Measurements from ENCODE around the gene CDO1. TPM values are rescaled to one million over a fixed set of nuclear protein-coding genes. Genes with fewer than 3 reads are reported as not detected.
A peak's percentile ranks its signal among the peaks of the same experiment; 100 is the strongest.

Gene CDO1
- total RNA-seq: 100 to 1,000 TPM; 127 to 207 (median 152) TPM

DNA sequence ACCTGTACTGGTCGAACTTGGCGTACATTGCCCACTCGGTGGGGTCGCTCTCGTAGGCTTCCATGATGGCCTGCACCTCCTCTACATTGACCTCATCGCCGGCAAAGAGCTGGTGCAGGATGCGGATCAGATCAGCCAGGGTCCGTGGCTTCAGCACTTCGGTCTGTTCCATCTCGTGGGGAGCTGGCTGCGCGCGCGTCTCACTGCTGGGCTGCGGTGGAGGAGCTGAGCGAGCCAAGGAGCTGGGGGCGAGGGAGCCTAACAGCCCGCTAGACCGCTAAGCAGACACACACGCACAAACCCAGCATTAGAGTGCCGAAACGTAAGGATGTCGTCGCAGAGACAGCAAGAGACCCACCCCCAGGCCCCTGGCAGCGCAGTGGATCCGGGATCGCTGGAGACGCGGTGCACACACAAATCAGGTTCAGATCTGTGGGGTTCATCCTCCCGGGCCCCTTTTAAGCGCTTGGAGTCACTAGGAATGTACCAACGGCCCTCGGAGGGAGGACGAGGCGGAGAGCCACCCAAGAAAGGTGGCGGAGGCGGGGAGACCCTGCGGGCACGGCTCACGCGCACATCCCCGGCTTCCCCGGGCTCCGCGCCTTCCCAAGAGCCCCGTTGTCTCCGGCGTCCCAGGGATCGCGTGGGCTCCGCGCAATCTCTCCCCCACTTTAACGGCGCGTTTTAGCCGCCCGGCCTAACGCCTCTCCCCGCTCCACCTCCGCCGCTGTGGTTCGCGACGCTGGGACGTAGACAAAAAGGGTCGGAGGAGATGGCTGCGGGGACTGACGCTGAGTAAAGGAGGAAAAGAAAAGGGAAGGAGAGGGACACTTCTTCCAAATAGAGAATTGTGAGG is at the start of gene CDO1:
CDO1 (minus strand) TSS at position 434 of the 856 bp plus-strand sequence; CDS start at position 172, 262 bp downstream.
- TF ChIP-seq, protein P1, sequence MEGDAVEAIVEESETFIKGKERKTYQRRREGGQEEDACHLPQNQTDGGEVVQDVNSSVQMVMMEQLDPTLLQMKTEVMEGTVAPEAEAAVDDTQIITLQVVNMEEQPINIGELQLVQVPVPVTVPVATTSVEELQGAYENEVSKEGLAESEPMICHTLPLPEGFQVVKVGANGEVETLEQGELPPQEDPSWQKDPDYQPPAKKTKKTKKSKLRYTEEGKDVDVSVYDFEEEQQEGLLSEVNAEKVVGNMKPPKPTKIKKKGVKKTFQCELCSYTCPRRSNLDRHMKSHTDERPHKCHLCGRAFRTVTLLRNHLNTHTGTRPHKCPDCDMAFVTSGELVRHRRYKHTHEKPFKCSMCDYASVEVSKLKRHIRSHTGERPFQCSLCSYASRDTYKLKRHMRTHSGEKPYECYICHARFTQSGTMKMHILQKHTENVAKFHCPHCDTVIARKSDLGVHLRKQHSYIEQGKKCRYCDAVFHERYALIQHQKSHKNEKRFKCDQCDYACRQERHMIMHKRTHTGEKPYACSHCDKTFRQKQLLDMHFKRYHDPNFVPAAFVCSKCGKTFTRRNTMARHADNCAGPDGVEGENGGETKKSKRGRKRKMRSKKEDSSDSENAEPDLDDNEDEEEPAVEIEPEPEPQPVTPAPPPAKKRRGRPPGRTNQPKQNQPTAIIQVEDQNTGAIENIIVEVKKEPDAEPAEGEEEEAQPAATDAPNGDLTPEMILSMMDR (IDR thresholded peaks at IDR 0.05): no peak
- peak; percentile 70 for ATAC-seq (ENCODE audit: low FRiP score)
- no peak for DNase-seq (ENCODE audit: low spot score)

DNA sequence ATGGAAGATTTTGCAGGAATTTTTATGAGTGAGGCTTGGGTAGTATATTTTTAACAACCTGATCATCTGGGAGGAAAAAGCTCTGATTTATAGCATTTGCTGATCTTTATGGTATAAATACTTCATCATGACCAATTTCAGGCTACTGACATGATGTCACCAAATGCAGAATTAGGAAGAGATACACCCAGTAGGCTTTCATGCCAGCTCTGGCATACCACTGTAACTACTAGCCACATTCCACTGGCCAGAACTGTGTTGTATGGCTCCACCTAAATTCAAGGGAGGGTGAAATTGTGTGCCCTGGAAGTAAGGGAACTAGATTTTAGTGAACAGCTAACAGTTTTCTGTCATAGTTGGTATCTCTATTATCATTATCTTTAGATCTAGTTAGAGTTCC is 42.9 kb upstream of the CDO1 start:
- DNase-seq (ENCODE audit: low spot score) (no peak), ATAC-seq (ENCODE audit: low FRiP score) (no peak)
- TF ChIP-seq, protein P1 (IDR thresholded peaks at IDR 0.05): no peak

GRCh38 chr5:115858396-115858795 is 41.9 kb upstream of the CDO1 start:
- no peak for DNase-seq (ENCODE audit: low spot score)
- no peak for ATAC-seq (ENCODE audit: low FRiP score)
- TF ChIP-seq, protein P1 (IDR thresholded peaks at IDR 0.05): no peak

- TF ChIP-seq, protein P1 (IDR thresholded peaks at IDR 0.05): no peak
- no peak for ATAC-seq (ENCODE audit: low FRiP score)
- no peak for DNase-seq (ENCODE audit: low spot score)
These were observed 41.3 kb upstream of the CDO1 start for GRCh38 chr5:115857626-115858349.

DNA sequence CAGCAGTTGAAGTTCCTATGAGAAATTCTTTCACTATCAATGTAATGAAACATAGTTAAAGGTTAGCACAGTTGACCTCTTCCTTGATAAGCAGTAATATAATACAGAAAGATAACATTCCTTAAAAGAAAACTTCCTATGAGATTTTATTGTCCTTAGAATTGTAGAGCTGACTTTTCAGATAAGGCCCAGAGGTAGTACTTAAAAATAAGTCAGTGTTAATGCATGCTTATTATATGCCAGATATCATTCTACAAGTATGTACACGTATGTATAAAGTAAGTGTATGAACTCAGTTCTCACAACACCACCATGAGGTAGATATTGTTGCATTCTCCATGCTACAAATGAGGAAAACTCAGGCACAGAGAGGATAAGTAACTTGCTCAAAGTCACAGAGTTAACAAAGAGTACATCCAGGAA is 40.6 kb upstream of the CDO1 start:
- no peak for ATAC-seq (ENCODE audit: low FRiP score)
- TF ChIP-seq, protein P1 (IDR thresholded peaks at IDR 0.05): no peak
- DNase-seq (ENCODE audit: low spot score): no peak

- no peak for ATAC-seq (ENCODE audit: low FRiP score)
- DNase-seq (ENCODE audit: low spot score): no peak
- TF ChIP-seq, protein P1 (IDR thresholded peaks at IDR 0.05): no peak
These were observed 39.5 kb upstream of the CDO1 start for GRCh38 chr5:115855959-115856358.

All from omental fat pad (tissue), 4 donors.